ENCODE measurements around the gene LRRC37A3.
A peak's percentile ranks its signal among the peaks of the same experiment; 100 is the strongest.
"Not testable (repeated sequence)": the region's sequence is repeated elsewhere in the genome, so short reads cannot be mapped to it uniquely, and the experiment has no call there.

LRRC37A3 gene

GRCh38 chr17:64925244-64925643 is 6.0 kb upstream of the LRRC37A3 start:
- not testable (repeated sequence) for DNase-seq

GRCh38 chr17:64923051-64923568 is 3.8 kb upstream of the LRRC37A3 start:
- not testable (repeated sequence) for DNase-seq

- no peak for DNase-seq
Observed at GRCh38 chr17:64920419-64921172, 1.3 kb upstream of the LRRC37A3 start.

- no peak for DNase-seq
Observed at GRCh38 chr17:64920026-64920418, 744 bp upstream of the LRRC37A3 start.

- DNase-seq = peak in 3 of 6 experiments; percentile 13 to 45 (median 43)
Observed at GRCh38 chr17:64918842-64919288, 413 bp downstream of the LRRC37A3 start.

GRCh38 chr17:64917540-64917939 is 1.7 kb downstream of the LRRC37A3 start:
- not testable (repeated sequence) for DNase-seq

- not testable (repeated sequence) for DNase-seq
Observed at GRCh38 chr17:64915244-64915643, 4.0 kb downstream of the LRRC37A3 start.

GRCh38 chr17:64910191-64910514 is 9.1 kb downstream of the LRRC37A3 start:
- not testable (repeated sequence) for DNase-seq

GRCh38 chr17:64909511-64910190 is 9.6 kb downstream of the LRRC37A3 start:
- DNase-seq = not testable (repeated sequence)

- DNase-seq = not testable (repeated sequence)
Observed at GRCh38 chr17:64904069-64904468, 15.2 kb downstream of the LRRC37A3 start.

GRCh38 chr17:64897136-64897535 is 22.1 kb downstream of the LRRC37A3 start:
- DNase-seq = not testable (repeated sequence)

GRCh38 chr17:64874210-64874609 is 45.1 kb downstream of the LRRC37A3 start:
- DNase-seq = not testable (repeated sequence)

GRCh38 chr17:64847504-64848466 is 71.5 kb downstream of the LRRC37A3 start:
- peak; percentile 25 to 73 (median 58) for DNase-seq

- DNase-seq = not testable (repeated sequence)
Observed at GRCh38 chr17:64846892-64847291, 72.4 kb downstream of the LRRC37A3 start.

GRCh38 chr17:64843918-64844317 is 75.4 kb downstream of the LRRC37A3 start:
- DNase-seq = not testable (repeated sequence)

- DNase-seq = not testable (repeated sequence)
Observed at GRCh38 chr17:64842900-64843299, 76.4 kb downstream of the LRRC37A3 start.

GRCh38 chr17:64840960-64841359 is 78.3 kb downstream of the LRRC37A3 start:
- not testable (repeated sequence) for DNase-seq

- DNase-seq = not testable (repeated sequence)
Observed at GRCh38 chr17:64838513-64838912, 80.8 kb downstream of the LRRC37A3 start.

GRCh38 chr17:64837018-64837761 is 82.1 kb downstream of the LRRC37A3 start:
- peak; percentile 71 to 85 (median 78) for DNase-seq

- DNase-seq = peak in 2 of 6 experiments; percentile 4 to 63
Observed at GRCh38 chr17:64836623-64837017, 82.7 kb downstream of the LRRC37A3 start.

- DNase-seq = not testable (repeated sequence)
Observed at GRCh38 chr17:64834060-64834459, 85.2 kb downstream of the LRRC37A3 start.

GRCh38 chr17:64830631-64831040 is 88.6 kb downstream of the LRRC37A3 start:
- not testable (repeated sequence) for DNase-seq
